ENCODE results near the gene CST9L. TPM values are rescaled to one million over a fixed set of nuclear protein-coding genes. Genes with fewer than 3 reads are reported as not detected.

Gene CST9L
- polyA plus RNA-seq, 1 donor (not counting 4 experiments of a cell fraction or from before 2014, with no cell fraction given): not detected

DNA sequence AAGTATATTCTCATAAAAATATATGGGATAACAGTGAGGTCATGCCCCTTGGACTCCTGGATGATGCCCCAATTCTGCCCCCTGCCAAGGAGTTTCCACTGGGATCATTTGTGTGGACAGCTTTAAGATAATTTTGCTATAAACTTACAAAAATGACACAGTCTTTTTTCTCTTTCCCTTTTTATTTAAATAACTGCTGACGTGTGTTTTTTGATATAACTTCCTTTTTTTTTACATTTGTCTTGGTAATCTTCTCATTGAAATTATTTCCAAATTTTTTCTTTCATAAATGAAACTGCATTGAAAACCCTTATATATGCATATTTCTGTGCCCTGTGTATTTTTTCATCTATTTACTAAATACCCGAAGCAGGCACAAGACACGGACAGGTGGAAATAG, 31.3 kb downstream of the CST9L start:
- FAIRE-seq (no peak), DNase-seq (ENCODE audit: low read depth, low spot score) (no peak)
- no peaks in the 10 kb centered on the region for H3K27me3 ChIP-seq (ENCODE audit: control insufficient read depth, extremely low read depth, insufficient read depth, low read length)
- H3K36me3 ChIP-seq (ENCODE audit: control insufficient read depth in 2 of 2, extremely low read depth in 1 of 2, insufficient read depth in 2 of 2, low read length in 2 of 2): no peaks in the 10 kb centered on the region
- H2AFZ ChIP-seq (ENCODE audit: control insufficient read depth, low read length): no peak overlapping the region
- no peak overlapping the region for H3K27ac ChIP-seq (ENCODE audit: control insufficient read depth, insufficient read depth, low read length)
- H3K9ac ChIP-seq (ENCODE audit: control insufficient read depth, extremely low read depth, insufficient read depth, low read length): no peak overlapping the region
- dilution Hi-C loops (cut with MboI; ENCODE audit: extremely low pct_ligation_motif_present, low sequenced_read_pairs): no loop called here
- H3K9me3 ChIP-seq (ENCODE audit: control insufficient read depth, low read depth, low read length): no peaks in the 10 kb centered on the region
- no peaks in the 10 kb centered on the region for H3K79me2 ChIP-seq (ENCODE audit: control insufficient read depth, insufficient read depth, low read length)
- no peak overlapping the region for H3K4me3 ChIP-seq (ENCODE audit: control insufficient read depth in 2 of 3, extremely low read depth in 1 of 3, insufficient read depth in 2 of 3, low read depth in 1 of 3, low read length in 3 of 3)
- H3K4me2 ChIP-seq (ENCODE audit: control insufficient read depth, extremely low read depth, insufficient read depth, low read depth, low read length): no peak overlapping the region
- no peak for TF ChIP-seq EZH2 (IDR thresholded peaks at IDR 0.05; ENCODE audit: low read length)
- no peak for TF ChIP-seq CTCF (optimal IDR thresholded peaks at IDR 0.05 in 1 of 3, IDR thresholded peaks at IDR 0.05 in 1 of 3, conservative IDR thresholded peaks at IDR 0.05 in 1 of 3; ENCODE audit: extremely low read depth in 1 of 3, insufficient read depth in 2 of 3, low read length in 3 of 3)
- no peaks in the 10 kb centered on the region for H4K20me1 ChIP-seq (ENCODE audit: control insufficient read depth, extremely low read depth, insufficient read depth, low read length)
- no peaks in the 10 kb centered on the region for H3K9me1 ChIP-seq (ENCODE audit: control insufficient read depth, extremely low read depth, insufficient read depth, low read length)
- H3K4me1 ChIP-seq (ENCODE audit: control insufficient read depth, extremely low read depth, insufficient read depth, low read length): peaks cover 10% of the 10 kb centered on the region

DNA sequence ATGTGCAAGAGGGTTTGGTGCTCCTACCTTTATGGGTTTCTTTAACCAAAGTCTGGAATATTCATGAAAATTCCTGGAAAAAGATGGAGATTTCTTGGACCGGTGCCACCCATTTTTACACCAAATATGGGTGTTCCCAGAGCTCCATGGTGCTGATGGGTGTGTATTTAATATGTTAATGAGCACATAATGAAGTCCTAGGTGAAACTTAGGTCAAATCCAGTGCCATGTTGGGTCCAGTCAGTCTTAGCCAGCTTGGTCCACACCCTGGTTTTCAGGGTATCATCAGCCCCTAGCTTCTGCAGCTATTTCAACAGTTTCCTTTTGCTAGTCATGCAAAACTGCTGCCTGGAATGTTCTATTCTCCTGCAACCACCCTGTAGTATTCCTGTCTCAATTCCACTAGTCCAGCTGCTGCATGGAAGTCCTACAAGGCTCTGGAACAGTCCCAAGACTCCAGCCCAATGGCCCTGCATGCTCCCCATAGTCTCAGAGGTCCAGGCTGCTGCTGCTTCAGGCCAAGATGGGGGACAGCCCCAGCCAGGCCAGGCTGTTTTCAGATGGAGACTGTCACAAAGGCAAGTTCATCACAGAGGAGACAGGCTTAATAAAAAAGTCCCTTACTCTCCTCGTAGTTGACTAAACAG, 31.8 kb downstream of the CST9L start:
- Histone ChIP-seq H3K36me3 (ENCODE audit: control insufficient read depth in 2 of 2, extremely low read depth in 1 of 2, insufficient read depth in 2 of 2, low read length in 2 of 2) (no peaks in the 10 kb centered on the region), H3K4me2 (ENCODE audit: control insufficient read depth, extremely low read depth, insufficient read depth, low read depth, low read length) (no peak overlapping the region), H2AFZ (ENCODE audit: control insufficient read depth, low read length) (no peak overlapping the region), H3K79me2 (ENCODE audit: control insufficient read depth, insufficient read depth, low read length) (no peaks in the 10 kb centered on the region), H3K9me3 (ENCODE audit: control insufficient read depth, low read depth, low read length) (no peaks in the 10 kb centered on the region), H3K27ac (ENCODE audit: control insufficient read depth, insufficient read depth, low read length) (no peak overlapping the region), H3K4me3 (ENCODE audit: control insufficient read depth in 2 of 3, extremely low read depth in 1 of 3, insufficient read depth in 2 of 3, low read depth in 1 of 3, low read length in 3 of 3) (no peak overlapping the region), H3K9me1 (ENCODE audit: control insufficient read depth, extremely low read depth, insufficient read depth, low read length) (no peaks in the 10 kb centered on the region), H3K27me3 (ENCODE audit: control insufficient read depth, extremely low read depth, insufficient read depth, low read length) (no peaks in the 10 kb centered on the region), H4K20me1 (ENCODE audit: control insufficient read depth, extremely low read depth, insufficient read depth, low read length) (no peaks in the 10 kb centered on the region), H3K4me1 (ENCODE audit: control insufficient read depth, extremely low read depth, insufficient read depth, low read length) (peaks cover 4% of the 10 kb centered on the region), H3K9ac (ENCODE audit: control insufficient read depth, extremely low read depth, insufficient read depth, low read length) (no peak overlapping the region)
- FAIRE-seq: no peak
- no peak for DNase-seq (ENCODE audit: low read depth, low spot score)
- dilution Hi-C loops (cut with MboI; ENCODE audit: extremely low pct_ligation_motif_present, low sequenced_read_pairs): no loop called here
- no peak for TF ChIP-seq CTCF (optimal IDR thresholded peaks at IDR 0.05 in 1 of 3, IDR thresholded peaks at IDR 0.05 in 1 of 3, conservative IDR thresholded peaks at IDR 0.05 in 1 of 3; ENCODE audit: extremely low read depth in 1 of 3, insufficient read depth in 2 of 3, low read length in 3 of 3)
- no peak for TF ChIP-seq EZH2 (IDR thresholded peaks at IDR 0.05; ENCODE audit: low read length)

Data from keratinocyte (primary cell).